GM18861 (cell line): Measurements from ENCODE around the gene TXNRD2.
"Not testable (repeated sequence)": the region's sequence is repeated elsewhere in the genome, so short reads cannot be mapped to it uniquely, and the experiment has no call there.

Experiments
- ATAC-seq: cut with Tn5 transposase; IDR thresholded peaks from one replicate; pipeline ENCODE4 v1.9.1; 2021; ENCODE audit not compliant: unreplicated experiment

The TXNRD2 gene

GRCh38 chr22:19848298-19849224 lies 93.1 kb downstream of the TXNRD2 start:
- ATAC-seq, result no peak

DNA sequence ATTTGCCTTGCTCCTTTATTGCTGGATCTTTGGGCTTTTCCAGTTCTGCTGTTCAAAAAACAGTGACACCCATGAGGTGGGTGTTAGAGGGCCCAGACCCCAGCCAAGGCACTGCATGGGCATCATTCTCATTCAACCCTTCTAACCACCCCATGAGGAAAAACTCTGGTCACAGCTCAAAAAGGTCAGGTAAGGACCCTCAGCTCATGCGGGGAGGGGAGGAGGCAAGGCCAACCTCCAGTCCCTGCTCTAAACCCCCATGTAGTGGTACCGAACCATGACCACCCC lies 94.3 kb downstream of the TXNRD2 start:
- no peak for ATAC-seq

- no peak for ATAC-seq
Measured at GRCh38 chr22:19846620-19847344, 94.8 kb downstream of the TXNRD2 start.

- no peak for ATAC-seq
Measured at GRCh38 chr22:19845054-19845722, 96.4 kb downstream of the TXNRD2 start.

GRCh38 chr22:19844377-19845053 lies 97.1 kb downstream of the TXNRD2 start:
- no peak for ATAC-seq

GRCh38 chr22:19843857-19844376 lies 97.7 kb downstream of the TXNRD2 start:
- ATAC-seq, result no peak

GRCh38 chr22:19843107-19843856 lies 98.3 kb downstream of the TXNRD2 start:
- ATAC-seq, result no peak

DNA sequence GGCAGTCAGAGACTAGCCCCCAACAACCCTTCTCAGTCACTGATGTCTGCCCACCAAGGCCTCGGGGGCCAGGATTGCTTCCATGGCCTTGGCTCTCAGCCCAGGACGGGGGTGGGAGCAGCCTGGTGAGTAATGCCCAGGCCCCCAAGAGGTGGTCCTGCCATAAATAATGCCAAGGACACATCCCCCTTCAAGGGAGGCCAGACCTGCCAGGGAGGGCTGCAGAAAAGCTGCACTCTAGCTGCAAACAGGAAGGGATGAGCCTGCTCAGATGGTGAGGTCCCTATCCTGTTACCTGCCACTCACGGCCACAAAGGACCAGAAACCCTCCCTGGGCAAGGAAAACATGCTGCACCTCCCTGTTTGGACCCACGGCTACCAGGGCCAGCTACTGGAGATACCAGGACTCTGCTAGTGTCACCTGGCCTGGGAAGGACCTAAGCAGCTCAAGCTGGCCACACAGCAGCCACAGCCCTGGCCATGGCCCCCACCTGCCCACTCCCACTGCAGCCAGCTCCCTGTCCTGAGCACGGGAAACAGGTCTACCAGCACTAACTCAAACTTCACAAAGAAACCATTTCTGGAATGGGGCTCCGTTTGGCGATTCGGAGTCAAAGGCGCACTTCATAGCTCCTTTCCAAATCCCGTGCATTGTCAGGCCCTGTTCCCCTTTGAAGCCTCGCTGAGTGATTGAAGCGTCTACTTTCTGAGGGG lies 99.1 kb downstream of the TXNRD2 start:
- ATAC-seq, result no peak

DNA sequence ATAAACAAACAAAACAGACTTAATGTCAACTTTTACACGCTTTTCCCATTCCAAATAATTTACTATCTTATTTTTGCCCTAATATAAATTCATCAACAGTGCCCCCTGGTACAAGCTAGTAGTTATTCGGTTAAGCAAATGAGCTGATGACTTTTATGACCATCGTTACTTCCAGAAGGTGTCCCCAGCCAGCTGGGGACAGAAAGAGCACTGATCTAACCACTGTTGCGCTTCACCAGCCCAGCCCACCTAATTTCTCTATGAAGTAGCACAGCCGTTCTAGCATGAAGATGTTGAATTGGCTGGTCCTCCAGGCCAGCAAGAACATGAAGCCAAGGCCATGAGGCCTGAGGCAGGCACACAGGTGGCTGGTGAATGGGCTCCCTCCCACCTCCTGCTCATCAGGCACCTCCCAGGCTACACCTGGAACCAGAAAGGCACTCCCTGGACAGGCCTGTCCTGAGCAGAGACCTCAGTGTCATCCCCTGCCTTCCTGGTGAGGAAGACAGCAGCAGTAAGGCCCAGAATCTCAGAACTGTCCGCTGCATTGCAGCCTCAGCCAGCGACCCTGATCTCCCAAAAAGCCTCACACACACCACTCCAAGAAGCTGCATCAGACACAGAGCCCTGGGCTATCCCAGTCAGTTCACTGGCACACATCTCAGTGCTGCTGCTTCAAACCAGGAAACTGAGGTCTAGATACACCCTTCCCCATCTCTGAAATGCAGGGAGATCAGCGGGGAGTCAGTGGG lies 99.8 kb downstream of the TXNRD2 start:
- ATAC-seq, result no peak

DNA sequence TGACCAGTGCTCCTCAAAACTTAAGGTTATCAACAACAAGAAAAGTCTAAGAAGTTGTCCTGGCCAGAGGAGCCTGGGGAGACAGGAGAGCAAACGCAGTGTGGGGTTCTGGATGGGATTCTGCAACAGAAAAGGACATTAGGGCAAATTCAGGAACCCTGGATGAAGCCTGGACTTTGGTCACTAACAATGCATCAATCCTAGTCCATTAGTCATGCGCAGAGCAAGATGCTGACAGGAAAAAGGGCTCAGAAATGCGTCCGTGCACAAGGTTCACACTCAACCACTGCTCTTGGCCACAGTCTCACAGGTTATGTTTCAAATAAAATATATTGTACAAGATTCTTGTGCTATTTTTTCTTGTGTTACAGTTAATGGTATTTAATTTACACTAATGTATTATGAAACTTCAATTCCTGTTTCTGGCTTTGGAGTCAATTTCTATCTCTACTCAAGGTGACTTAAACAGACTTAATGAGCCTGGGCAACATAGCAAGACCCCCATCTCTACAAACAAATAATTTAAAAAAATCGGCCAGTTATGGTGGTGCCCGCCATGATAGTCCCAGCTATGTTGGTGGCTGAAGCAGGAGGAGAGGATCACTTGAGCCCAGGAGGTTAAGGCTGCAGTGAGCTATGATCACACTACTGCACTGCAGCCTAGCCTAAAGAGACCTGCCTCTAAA lies 100.5 kb downstream of the TXNRD2 start:
- ATAC-seq, result no peak

DNA sequence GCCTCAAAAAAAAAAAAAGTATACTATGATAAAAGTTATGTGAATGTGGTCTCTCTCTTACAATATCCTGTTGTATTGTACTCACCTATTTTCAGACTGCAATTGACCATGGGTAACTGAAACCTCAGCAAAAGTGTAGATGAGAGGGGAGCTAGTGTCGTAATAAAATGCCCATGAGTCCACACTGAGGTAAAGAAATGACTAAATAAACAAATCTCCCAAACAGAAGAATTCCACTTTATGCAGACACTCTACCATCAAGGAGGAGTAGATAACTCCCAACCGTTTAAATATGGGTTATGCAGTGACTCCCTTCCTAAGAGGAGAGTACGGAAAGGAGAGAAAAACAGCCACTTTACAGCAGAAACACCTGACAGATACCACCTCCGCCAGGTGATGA lies 101.6 kb downstream of the TXNRD2 start:
- no peak for ATAC-seq

DNA sequence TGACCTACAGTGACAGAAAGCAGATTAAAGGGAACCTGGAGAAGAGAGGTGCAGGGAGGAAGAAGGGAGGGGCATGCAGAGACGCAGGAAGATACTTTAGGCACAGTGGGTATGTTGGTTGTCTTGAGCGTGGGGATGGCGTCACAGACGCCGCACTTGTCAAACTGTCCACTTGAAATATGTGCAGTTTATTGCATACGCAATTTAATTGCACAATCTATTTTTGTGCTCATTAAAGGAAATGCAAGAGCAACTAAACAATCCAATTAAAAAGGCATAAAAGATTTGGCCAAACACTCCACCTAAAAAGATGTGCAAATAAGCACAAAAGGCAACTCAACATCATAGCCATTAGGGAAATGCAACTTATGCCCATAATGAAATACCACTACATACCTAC lies 103.7 kb downstream of the TXNRD2 start:
- no peak for ATAC-seq

DNA sequence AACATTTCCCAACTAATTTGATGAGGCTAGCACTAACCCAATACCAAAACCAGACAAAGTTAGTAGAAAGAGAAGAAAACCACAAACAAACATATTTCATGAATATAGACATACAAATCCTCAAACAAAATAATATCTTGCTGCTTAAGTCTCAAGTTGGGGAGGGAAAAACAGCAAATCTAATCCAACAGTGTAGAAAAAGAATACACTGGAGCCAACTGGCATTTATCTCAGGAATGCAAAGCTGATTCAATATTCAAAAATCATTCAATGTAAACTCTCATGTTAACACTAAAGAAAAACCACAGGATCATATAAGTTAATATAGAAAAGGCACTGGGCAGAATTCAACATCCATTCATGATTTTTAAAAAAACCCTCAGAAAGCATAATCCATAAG lies 105.1 kb downstream of the TXNRD2 start:
- ATAC-seq, result no peak

GRCh38 chr22:19834599-19834998 lies 107.0 kb downstream of the TXNRD2 start:
- ATAC-seq, result no peak

DNA sequence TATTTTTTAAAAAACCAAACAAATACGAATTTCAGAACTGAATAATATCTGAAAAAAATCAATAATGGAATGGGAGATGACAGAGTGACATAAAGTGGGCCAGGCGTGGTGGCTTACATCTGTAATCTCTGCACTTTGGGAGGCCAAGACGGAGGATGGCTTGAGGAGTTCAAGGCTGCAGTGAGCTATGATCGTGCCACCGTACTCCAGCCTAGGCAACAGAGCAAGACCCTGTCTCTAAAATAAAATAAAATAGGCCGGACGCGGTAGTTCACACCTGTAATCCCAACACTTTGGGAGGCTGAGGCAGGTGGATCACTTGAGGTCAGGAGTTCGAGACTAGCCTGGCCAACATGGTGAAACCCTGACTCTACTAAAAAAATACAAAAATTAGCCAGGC lies 108.3 kb downstream of the TXNRD2 start:
- ATAC-seq, result not testable (repeated sequence)

- ATAC-seq, result no peak
Measured at GRCh38 chr22:19832476-19833108, 109.0 kb downstream of the TXNRD2 start.

DNA sequence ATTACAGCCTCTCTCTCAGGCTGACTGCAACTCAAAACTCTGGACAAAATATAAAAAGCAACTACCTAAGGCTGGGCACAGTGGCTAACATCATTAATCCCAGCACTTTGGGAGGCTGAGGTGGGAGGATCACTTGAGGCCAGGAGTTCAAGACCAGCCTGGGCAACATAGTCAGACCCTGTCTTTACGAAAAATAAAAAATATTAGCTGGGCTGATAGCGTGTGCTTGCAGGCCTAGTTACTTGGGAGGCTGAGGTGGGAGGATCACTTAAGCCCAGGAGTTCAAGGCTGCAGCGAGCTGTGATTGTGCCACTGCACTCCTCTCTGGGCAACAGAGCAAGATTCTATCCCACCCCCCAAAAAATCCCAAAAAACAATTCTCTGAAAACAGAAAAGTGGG lies 109.6 kb downstream of the TXNRD2 start:
- ATAC-seq, result not testable (repeated sequence)

GRCh38 chr22:19831016-19831415 lies 110.6 kb downstream of the TXNRD2 start:
- ATAC-seq, result no peak
